Ammon's horn (tissue), 1 donor: ENCODE results near the gene SNRPD3.
"Not testable (repeated sequence)": the region's sequence is repeated elsewhere in the genome, so short reads cannot be mapped to it uniquely, and the experiment has no call there.

Experiments
- DNase-seq: peaks from one replicate; pipeline ENCODE4 v3.0.0-alpha.2; 2016; ENCODE audit warnings: low spot score

The SNRPD3 gene

GRCh38 chr22:24609888-24610287 lies 54.1 kb downstream of the SNRPD3 start:
- DNase-seq = not testable (repeated sequence)

GRCh38 chr22:24614794-24615193 lies 59.0 kb downstream of the SNRPD3 start:
- not testable (repeated sequence) for DNase-seq

GRCh38 chr22:24621244-24621643 lies 65.4 kb downstream of the SNRPD3 start:
- DNase-seq = not testable (repeated sequence)

- not testable (repeated sequence) for DNase-seq
Measured at GRCh38 chr22:24622596-24622995, 66.8 kb downstream of the SNRPD3 start.
